Dendritic cell treated with granulocyte-macrophage colony-stimulating factor and Interleukin-4, amounts not matched to agents 40 ng/mL and 50 ng/mL, for 4 days (primary cell): ENCODE data around the gene HTR5A.
"Not testable (repeated sequence)": the region's sequence is repeated elsewhere in the genome, so short reads cannot be mapped to it uniquely, and the experiment has no call there.

Experiments used
- H3K27ac Mint-ChIP-seq: one replicate; pipeline ENCODE4 v1.8.0; 2022; ENCODE audit warnings: mild to moderate bottlenecking, mixed read lengths
- H3K27me3 Mint-ChIP-seq: one replicate; pipeline ENCODE4 v1.8.0; 2022; ENCODE audit warnings: mild to moderate bottlenecking, mixed read lengths
- H3K36me3 Mint-ChIP-seq: one replicate; pipeline ENCODE4 v1.8.0; 2022; ENCODE audit warnings: low read depth, mixed read lengths
- H3K4me1 Mint-ChIP-seq: one replicate; pipeline ENCODE4 v1.8.0; 2022; ENCODE audit warnings: low read depth, mixed read lengths
- H3K4me3 Mint-ChIP-seq: one replicate; pipeline ENCODE4 v1.8.0; 2022; ENCODE audit warnings: mild to moderate bottlenecking, moderate library complexity, mixed read lengths
- H3K9me3 Mint-ChIP-seq: one replicate; pipeline ENCODE4 v1.8.0; 2022; ENCODE audit warnings: mixed read lengths
- intact Hi-C: fragments of 100-400 bp; cut with micrococcal nuclease; formaldehyde crosslinking; loops from one replicate; pipeline ENCODE4 v1.15.0; 2022

The HTR5A gene

DNA sequence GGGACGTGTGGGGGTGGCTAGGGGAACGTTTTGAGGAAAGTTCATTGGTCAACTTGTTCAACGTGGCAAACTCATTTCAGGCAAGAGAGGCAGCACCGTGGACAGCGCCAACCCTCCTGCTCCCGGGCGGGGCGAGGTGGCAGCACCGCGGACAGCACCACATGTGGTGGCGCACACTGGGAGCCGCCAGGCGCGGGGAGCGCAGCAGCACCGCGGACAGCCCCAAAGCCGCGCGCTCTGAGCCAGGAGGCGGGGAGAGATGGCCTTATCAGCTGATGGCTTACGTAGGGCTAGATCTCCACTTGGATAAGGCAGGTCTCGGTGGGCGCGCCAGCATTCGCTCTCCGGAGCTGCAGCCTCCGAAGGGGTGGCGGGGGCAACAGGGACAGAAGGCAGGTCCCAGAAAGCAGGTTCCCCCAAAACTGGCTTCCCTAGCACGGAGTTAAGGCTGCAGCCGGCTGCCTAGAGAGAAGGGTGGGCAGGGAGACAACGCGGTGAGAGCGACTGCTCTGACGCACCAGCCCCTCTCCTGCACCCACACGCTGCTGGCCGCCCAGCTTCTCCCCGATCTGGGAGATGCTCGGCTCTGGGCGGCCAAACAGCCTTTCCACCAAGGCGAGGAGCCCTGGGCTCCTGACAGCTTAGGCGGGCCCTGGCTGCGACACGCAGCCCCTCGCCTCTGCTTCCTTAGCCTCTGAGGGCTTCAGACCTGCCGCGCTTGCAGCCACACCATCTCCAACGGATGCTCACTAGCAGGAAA, at the start of gene HTR5A:
Gene HTR5A (plus strand): TSS at position 333 of the 760 bp plus-strand sequence. CDS start 576 bp downstream, outside the sequence.
- intact Hi-C loops, result no loop called here
- H3K4me3 Mint-ChIP-seq, result no peak within 1 kb of the TSS
- H3K27ac Mint-ChIP-seq, result no peak within 1 kb of the TSS
- H3K27me3 Mint-ChIP-seq, result peaks cover 24% of the 10 kb centered on the region
- no peaks in the 10 kb centered on the region for H3K4me1 Mint-ChIP-seq
- H3K9me3 Mint-ChIP-seq, result no peaks in the 10 kb centered on the region
- no peaks in the 10 kb centered on the region for H3K36me3 Mint-ChIP-seq

DNA sequence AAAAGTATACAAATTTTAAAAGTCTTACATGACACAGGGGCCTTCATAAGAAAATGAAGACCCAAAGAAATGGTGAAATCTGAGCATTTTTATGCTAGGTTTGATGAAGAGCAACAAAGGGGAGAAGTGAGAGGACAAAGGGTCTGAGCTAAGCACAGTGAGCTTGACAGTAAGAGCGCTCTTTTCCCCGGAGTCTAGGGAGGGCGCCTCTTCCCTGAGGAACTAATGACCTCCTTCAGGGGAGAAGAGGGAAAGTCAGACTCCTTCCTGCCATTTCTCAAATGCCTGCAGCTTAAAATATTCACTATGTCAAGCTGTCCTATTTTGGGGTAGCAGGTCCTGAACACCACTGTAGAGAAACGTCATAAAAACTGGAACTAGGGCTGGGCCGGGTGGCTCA, 49.1 kb upstream of the HTR5A start:
- H3K4me3 Mint-ChIP-seq, result no peak overlapping the region
- H3K36me3 Mint-ChIP-seq, result no peaks in the 10 kb centered on the region
- no peaks in the 10 kb centered on the region for H3K4me1 Mint-ChIP-seq
- no peak overlapping the region for H3K27ac Mint-ChIP-seq
- H3K27me3 Mint-ChIP-seq, result peaks cover 3% of the 10 kb centered on the region
- no peaks in the 10 kb centered on the region for H3K9me3 Mint-ChIP-seq
- intact Hi-C loops, result no loop called here

DNA sequence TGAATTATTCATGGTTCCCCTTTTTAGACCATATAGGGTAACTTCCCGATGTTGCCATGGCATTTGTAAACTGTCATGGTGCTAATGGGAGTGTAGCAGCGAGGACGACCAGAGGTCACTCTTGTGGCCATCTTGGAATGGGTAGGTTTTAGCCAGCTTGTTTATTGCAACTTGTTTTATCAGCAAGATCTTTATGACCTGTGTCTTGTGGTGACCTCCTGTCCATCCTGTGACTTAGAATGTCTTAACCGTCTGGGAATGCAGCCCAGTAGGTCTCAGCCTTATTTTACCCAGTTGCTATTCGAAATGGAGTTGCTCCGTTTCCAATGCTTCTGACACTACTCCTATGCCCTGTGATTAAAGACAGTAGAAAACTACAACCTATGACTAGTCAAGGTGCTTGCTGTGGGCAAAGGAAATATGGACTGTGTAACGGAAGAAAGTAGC, 48.4 kb upstream of the HTR5A start:
- Mint-ChIP-seq H3K36me3 (no peaks in the 10 kb centered on the region), H3K27me3 (peaks cover 3% of the 10 kb centered on the region), H3K9me3 (no peaks in the 10 kb centered on the region), H3K4me3 (no peak overlapping the region), H3K4me1 (no peaks in the 10 kb centered on the region), H3K27ac (no peak overlapping the region)
- intact Hi-C loops, result no loop called here

DNA sequence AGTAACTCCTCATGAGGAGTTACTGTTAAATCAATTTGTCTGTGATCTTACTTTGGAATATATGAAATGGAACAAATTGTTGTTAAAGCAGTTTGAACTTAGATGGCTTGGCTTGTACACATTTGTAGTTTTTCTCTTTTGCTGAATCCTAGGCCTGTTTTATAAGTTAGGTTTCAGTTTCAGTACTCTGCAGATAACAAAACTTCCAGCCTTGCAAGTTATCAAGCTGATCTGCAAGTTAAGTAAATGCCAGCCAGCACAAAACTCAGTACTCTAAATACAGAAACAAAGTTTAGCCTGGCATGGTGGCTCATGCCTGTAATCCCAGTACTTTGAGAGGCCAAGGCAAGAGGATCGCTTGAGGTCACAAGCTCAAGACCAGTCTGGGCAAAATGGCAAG, 42.2 kb upstream of the HTR5A start:
- Mint-ChIP-seq H3K27me3 (peaks cover 6% of the 10 kb centered on the region), H3K27ac (no peak overlapping the region), H3K4me1 (no peaks in the 10 kb centered on the region), H3K36me3 (no peaks in the 10 kb centered on the region), H3K4me3 (no peak overlapping the region), H3K9me3 (no peaks in the 10 kb centered on the region)
- intact Hi-C loops, result no loop called here

DNA sequence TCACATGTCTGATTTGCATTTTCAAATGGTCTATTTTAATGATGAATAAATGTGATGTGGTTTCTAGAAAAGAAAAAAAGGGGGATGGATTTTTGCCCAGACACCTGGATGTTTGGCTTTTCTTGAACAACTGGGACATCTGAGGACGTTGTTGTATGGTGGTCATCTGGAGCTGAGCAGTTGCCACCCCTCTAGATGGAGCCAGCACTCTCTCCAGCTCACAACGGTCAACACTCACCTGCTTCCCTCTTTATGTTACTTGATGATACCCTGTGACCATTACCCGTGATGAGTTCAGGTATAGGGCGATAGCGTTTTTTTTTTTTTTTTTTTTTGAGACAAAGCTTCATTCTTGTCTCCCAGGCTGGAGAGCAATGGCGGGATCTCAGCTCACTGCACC, 37.1 kb upstream of the HTR5A start:
- Mint-ChIP-seq H3K27ac (no peak overlapping the region), H3K4me3 (no peak overlapping the region), H3K27me3 (peaks cover 4% of the 10 kb centered on the region), H3K36me3 (no peaks in the 10 kb centered on the region), H3K4me1 (no peaks in the 10 kb centered on the region), H3K9me3 (peaks cover 16% of the 10 kb centered on the region)
- intact Hi-C loops, result no loop called here

DNA sequence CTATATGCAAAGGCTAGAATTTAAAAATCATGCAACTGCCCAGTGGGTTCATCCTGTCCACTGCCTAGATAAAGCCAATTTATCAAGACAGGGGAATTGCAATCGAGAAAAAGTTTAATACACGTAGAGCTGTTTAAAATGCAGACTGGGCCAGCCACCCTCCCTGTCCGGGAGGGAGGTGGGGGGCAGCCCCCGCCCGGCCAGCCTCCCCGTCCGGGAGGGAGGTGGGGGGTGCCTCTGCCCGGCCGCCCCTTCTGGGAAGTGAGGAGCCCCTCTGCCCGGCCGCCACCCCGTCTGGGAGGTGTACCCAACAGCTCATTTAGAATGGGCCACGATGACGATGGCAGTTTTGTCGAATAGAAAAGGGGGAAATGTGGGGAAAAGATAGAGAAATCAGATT, 35.6 kb upstream of the HTR5A start:
- H3K4me3 Mint-ChIP-seq, result not testable (repeated sequence)

DNA sequence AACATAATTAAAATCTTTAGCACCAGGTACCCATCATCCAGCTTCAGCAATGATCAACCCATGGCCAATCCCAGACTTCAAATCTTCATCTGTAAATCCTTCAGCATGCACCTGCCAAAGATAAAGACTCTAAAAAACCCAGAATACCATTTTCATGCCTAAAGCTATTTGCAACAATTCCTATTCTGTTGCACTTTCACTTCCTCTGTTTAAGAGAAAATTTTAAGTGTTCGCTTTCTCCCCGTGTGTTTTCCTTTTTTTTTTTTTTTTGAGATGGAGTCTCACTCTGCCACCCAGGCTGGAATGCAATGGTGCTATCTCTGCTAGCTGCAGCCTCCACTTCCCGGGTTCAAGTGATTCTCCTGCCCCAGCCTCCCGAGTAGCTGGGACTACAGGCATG, 31.8 kb upstream of the HTR5A start:
- Mint-ChIP-seq H3K9me3 (peaks cover 23% of the 10 kb centered on the region), H3K4me1 (no peaks in the 10 kb centered on the region)

More for the DNA sequence above, 35.6 kb upstream of the HTR5A start:
- peaks cover 23% of the 10 kb centered on the region for H3K9me3 Mint-ChIP-seq
- H3K27me3 Mint-ChIP-seq, H3K36me3 Mint-ChIP-seq, H3K4me1 Mint-ChIP-seq, H3K27ac Mint-ChIP-seq, intact Hi-C loops: not testable (repeated sequence)

DNA sequence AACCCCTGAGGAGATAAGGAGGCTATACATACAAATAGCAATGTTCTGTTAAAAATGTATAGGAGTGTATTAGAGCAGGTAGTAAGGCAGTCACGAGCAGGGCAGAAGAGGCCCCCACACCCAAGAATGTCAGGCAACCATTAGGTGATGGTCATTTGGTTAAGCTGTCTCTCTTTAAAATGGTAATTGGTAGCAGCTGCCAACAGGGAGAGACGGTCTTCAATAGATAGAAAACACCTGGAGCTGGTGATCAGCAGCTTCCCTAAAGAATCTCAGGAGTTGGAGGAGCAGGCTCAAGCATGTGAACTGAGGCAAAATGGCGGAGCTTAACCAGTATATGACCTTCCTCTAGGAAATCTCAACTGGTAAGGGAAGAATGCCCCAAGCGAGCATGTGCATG, 26.4 kb upstream of the HTR5A start:
- H3K36me3 Mint-ChIP-seq, result no peaks in the 10 kb centered on the region
- no peak overlapping the region for H3K27ac Mint-ChIP-seq
- H3K4me1 Mint-ChIP-seq, result no peaks in the 10 kb centered on the region
- intact Hi-C loops, result no loop called here
- H3K27me3 Mint-ChIP-seq, result no peaks in the 10 kb centered on the region
- H3K4me3 Mint-ChIP-seq, result no peak overlapping the region
- no peaks in the 10 kb centered on the region for H3K9me3 Mint-ChIP-seq

More for the DNA sequence above, 31.8 kb upstream of the HTR5A start:
- intact Hi-C loops, result no loop called here
- Mint-ChIP-seq H3K27me3 (no peaks in the 10 kb centered on the region), H3K27ac (no peak overlapping the region), H3K4me3 (no peak overlapping the region), H3K36me3 (no peaks in the 10 kb centered on the region)

DNA sequence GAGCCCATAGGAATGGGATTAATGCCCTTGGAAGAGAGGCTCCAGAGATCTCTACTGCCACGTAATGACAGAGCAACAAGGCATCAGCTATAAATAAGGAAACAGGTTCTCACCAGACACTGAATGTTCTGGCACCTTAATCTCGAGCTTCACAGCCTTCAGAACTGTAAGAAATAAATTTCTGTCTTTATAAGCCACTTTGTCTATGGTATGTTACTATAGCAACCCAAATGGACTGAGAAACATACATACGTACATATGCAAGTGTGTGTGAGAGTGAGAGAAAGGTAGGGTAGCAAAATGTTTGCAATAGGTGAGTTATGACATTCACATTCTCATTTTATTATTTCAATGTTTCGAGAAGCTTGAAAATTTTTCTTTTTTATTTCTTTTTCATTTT, 22.1 kb upstream of the HTR5A start:
- Mint-ChIP-seq H3K27me3 (no peaks in the 10 kb centered on the region), H3K36me3 (no peaks in the 10 kb centered on the region), H3K9me3 (no peaks in the 10 kb centered on the region), H3K4me1 (no peaks in the 10 kb centered on the region), H3K27ac (no peak overlapping the region), H3K4me3 (no peak overlapping the region)
- intact Hi-C loops, result no loop called here

DNA sequence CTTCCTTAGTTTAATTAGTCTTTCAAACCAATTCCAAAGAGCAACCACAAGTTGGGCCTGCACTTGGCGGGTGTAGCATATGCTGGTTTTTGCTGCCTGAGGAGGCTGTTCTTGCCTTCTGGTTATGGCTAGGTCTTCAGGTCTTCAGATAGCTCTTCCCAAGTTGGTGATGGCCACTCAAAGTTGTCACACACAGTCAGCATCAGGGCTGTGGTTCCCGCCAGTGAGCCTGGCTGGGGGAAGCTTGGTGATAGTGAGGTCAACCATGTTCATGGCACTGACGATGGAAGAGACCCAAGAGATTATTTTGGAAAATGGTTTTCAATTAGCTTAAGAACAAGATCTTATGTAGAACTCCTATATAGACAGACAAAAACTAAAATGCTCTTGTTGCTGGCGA, 18.8 kb upstream of the HTR5A start:
- Mint-ChIP-seq H3K36me3 (no peaks in the 10 kb centered on the region), H3K27ac (no peak overlapping the region), H3K4me1 (no peaks in the 10 kb centered on the region), H3K4me3 (no peak overlapping the region), H3K9me3 (no peaks in the 10 kb centered on the region), H3K27me3 (no peaks in the 10 kb centered on the region)
- intact Hi-C loops, result no loop called here

DNA sequence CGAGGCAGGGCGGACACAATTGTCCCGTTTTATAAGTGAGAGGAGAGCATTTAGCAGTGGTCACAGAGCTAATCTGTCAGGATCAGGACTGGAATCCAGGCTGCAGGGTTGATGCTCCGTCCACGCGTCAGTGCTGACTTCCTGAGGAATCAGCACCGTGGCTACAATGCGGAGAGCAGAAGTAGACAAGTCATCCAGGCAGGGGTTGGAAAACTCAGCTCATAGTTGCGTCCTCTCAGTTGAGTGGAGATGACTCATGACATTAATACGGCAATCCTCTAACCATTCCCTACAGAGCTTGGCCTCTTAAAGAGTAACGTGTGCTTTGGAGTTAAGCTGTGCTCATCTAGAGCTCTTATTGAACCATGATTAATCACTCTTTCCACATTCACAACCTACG, 17.1 kb upstream of the HTR5A start:
- H3K27me3 Mint-ChIP-seq, result no peaks in the 10 kb centered on the region
- no peaks in the 10 kb centered on the region for H3K36me3 Mint-ChIP-seq
- H3K27ac Mint-ChIP-seq, result no peak overlapping the region
- no peaks in the 10 kb centered on the region for H3K9me3 Mint-ChIP-seq
- H3K4me1 Mint-ChIP-seq, result no peaks in the 10 kb centered on the region
- intact Hi-C loops, result no loop called here
- no peak overlapping the region for H3K4me3 Mint-ChIP-seq

DNA sequence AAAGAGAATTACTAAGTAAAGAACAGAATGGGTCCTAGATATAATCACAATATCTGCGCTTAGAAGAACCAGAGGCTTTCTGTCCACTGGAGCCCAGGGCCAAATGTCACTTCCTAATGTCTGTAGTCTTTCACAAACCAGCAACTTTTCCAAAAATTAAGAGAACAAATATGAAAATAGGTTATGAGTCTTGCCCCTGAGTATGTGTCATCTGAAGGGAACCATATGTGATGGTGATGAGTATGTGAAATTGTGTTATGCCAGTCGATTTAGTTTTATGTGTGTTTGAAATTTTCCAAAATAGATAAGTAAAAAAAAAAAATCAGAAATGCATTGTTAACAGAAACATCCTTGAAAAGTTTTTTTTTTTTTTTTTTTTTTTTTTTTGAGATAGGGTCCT, 15.4 kb upstream of the HTR5A start:
- no peaks in the 10 kb centered on the region for H3K27me3 Mint-ChIP-seq
- no peaks in the 10 kb centered on the region for H3K4me1 Mint-ChIP-seq
- H3K4me3 Mint-ChIP-seq, result no peak overlapping the region
- no peaks in the 10 kb centered on the region for H3K36me3 Mint-ChIP-seq
- no peaks in the 10 kb centered on the region for H3K9me3 Mint-ChIP-seq
- H3K27ac Mint-ChIP-seq, result no peak overlapping the region
- intact Hi-C loops, result no loop called here

DNA sequence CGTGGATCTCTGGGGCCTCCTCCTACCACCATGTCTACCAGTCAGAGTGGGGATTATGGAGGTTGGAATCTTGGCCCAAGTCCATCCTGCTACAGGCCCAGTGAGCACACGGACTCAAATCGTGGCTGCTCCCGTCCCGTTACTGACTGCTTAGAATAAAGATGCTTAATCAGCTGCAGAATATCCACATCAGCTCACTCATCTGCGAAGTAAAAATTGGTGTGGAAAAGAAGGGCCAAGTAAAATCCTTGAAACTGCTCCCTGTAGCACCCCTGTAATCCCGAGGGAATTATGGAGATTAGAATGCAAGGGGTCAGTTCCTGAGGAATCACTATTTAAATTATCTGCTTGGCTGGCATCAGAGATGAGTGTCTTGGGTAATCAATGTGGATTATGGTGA, 13.0 kb upstream of the HTR5A start:
- Mint-ChIP-seq H3K27ac (no peak overlapping the region), H3K4me1 (no peaks in the 10 kb centered on the region), H3K4me3 (no peak overlapping the region), H3K36me3 (no peaks in the 10 kb centered on the region), H3K9me3 (no peaks in the 10 kb centered on the region), H3K27me3 (no peaks in the 10 kb centered on the region)
- intact Hi-C loops, result no loop called here

DNA sequence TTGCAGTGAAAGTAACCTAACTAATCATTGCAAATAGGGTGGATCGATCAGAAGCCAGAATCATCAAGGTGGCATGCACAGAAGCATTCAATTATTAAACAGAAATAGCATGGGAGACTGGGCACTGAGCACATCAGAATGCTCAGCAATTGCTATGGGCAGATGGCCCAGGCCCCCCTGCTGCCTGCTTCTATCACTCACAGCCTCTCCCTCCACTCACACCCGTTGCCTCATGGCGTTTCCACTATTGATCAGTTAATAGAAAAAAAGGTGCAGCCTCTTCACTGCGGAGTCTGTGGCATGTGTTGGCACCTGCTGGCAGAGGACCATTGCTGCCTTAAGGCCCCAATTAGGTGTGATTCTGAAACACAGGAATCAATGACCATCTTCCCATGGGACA, 11.2 kb upstream of the HTR5A start:
- H3K27me3 Mint-ChIP-seq, result no peaks in the 10 kb centered on the region
- H3K27ac Mint-ChIP-seq, result no peak overlapping the region
- no peaks in the 10 kb centered on the region for H3K36me3 Mint-ChIP-seq
- H3K4me1 Mint-ChIP-seq, result no peaks in the 10 kb centered on the region
- H3K9me3 Mint-ChIP-seq, result no peaks in the 10 kb centered on the region
- intact Hi-C loops, result no loop called here
- no peak overlapping the region for H3K4me3 Mint-ChIP-seq

DNA sequence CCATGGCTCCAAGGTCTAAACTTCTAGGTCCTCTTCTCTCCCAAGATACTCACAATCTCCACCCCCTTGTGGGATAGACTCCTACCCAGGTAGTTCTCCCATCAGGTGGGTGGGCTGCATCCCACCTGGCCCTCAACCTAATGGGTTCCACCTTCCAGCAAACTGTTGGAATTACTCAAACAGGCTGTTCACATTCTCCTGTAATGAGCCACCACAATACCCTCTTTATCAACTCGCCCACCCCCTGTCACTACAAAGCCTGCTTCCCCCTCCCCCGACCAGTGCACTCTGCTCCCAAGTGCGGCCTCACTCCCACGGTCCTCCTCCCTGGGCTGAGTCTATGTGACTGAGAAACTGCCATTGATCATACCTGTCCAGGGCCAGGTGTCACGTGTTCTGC, 10.4 kb upstream of the HTR5A start:
- Mint-ChIP-seq H3K4me1 (no peaks in the 10 kb centered on the region), H3K27ac (no peak overlapping the region), H3K9me3 (no peaks in the 10 kb centered on the region), H3K27me3 (no peaks in the 10 kb centered on the region), H3K36me3 (no peaks in the 10 kb centered on the region), H3K4me3 (no peak overlapping the region)
- intact Hi-C loops, result no loop called here
